Panc1 (cell line): Measurements from ENCODE around the gene PRR15. TPM values are rescaled to one million over a fixed set of nuclear protein-coding genes. Genes with fewer than 3 reads are reported as not detected.
A peak's percentile ranks its signal among the peaks of the same experiment; 100 is the strongest.

ENCODE experiments used
- ATAC-seq: fragments of 200-7000 bp; cut with Tn5 transposase; 2 replicates; pipeline ENCODE4 v1.9.1; 2020; ENCODE audit warnings: mild to moderate bottlenecking, moderate library complexity
- BruUV-seq: library from RNA; stranded (reverse); fragments of 400-500 nt; replicated peaks from 2 replicates; lab custom pipeline; 2021; lab: Mats Ljungman, UMichigan
- CTCF ChIA-PET: fragments of 300-600 bp; sonication (Branson Sonifier 250); formaldehyde crosslinking; loops from one replicate; lab custom pipeline; 2022; ENCODE audit warnings: antibody characterized with exemption; lab: Charles Lee
- POLR2A ChIA-PET: fragments of 300-600 bp; sonication (Branson Sonifier 250); formaldehyde crosslinking; loops from one replicate; lab custom pipeline; 2022; ENCODE audit warnings: antibody characterized with exemption; lab: Charles Lee
- DNase-seq: peaks from one replicate; pipeline ENCODE4 v3.0.0-alpha.2; 2010; ENCODE audit warnings: low read depth, low spot score
- H3K27ac ChIP-seq: 2 replicates; pipeline ENCODE4 v1.5.1; 2011; ENCODE audit warnings: mild to moderate bottlenecking, low read length, inconsistent platforms
- H3K27me3 ChIP-seq: fragments of 200-500 bp; sonication (Bioruptor generic); 2 replicates; pipeline ENCODE4 v1.6.0; 2014; ENCODE audit warnings: low read length, inconsistent platforms; ENCODE audit not compliant: control insufficient read depth, insufficient read depth
- H3K36me3 ChIP-seq: fragments of 200-500 bp; sonication (Bioruptor generic); 2 replicates; pipeline ENCODE4 v1.5.1; 2014; ENCODE audit warnings: inconsistent platforms, mild to moderate bottlenecking, low read length, moderate library complexity; ENCODE audit not compliant: control insufficient read depth, insufficient read depth
- H3K4me1 ChIP-seq: 2 replicates; pipeline ENCODE4 v1.5.1; 2011; ENCODE audit warnings: inconsistent platforms, mild to moderate bottlenecking, low read length, moderate library complexity; ENCODE audit not compliant: control insufficient read depth, insufficient read depth
- H3K4me3 ChIP-seq, 2 experiments: 2 replicates each; pipeline ENCODE4 v1.5.1; 2011 to 2012; ENCODE audit warnings: low read depth in 2 of 2, low read length in 2 of 2, mild to moderate bottlenecking in 2 of 2, inconsistent platforms in 1 of 2, moderate library complexity in 1 of 2
- H3K9me3 ChIP-seq: fragments of 200-500 bp; sonication (Bioruptor generic); 2 replicates; pipeline ENCODE4 v1.5.1; 2014; ENCODE audit warnings: low read depth, mild to moderate bottlenecking, inconsistent platforms, low read length, moderate library complexity; ENCODE audit not compliant: control insufficient read depth, insufficient read depth
- POLR2AphosphoS5 ChIP-seq: IDR thresholded peaks from 2 replicates; pipeline ENCODE4 v1.6.1; 2012; ENCODE audit warnings: mild to moderate bottlenecking, low read depth, low read length, moderate library complexity
- SIN3A ChIP-seq: IDR thresholded peaks from 2 replicates; pipeline ENCODE4 v1.6.1; 2012; ENCODE audit warnings: low read depth, mild to moderate bottlenecking, low read length, moderate library complexity, borderline replicate concordance; ENCODE audit not compliant: insufficient read depth
- TCF7L2 ChIP-seq: IDR thresholded peaks from 2 replicates; pipeline ENCODE4 v1.6.1; 2011; ENCODE audit warnings: mild to moderate bottlenecking, low read depth, low read length, inconsistent platforms
- in situ Hi-C: cut with HindIII; loops from 2 replicates; pipeline ENCODE4 v1.10.0; 2016; ENCODE audit warnings: low sequenced_read_pairs, low pct_unique_long_range_greater_than_20kb
- intact Hi-C: fragments of 100-400 bp; cut with micrococcal nuclease; formaldehyde crosslinking; loops from one replicate; pipeline ENCODE4 v1.10.0; 2022; ENCODE audit not compliant: unreplicated experiment
- total RNA-seq: library from RNA; stranded (reverse); gene quantifications from one replicate; pipeline ENCODE4 v1.2.1, GENCODE V29; 2021; ENCODE audit not compliant: unreplicated experiment
- TF ChIP-seq, protein P1 (sequence below), 2 experiments: IDR thresholded peaks; 2 replicates each; pipeline ENCODE4 v1.6.1; 2011 to 2012; ENCODE audit warnings: low read depth in 2 of 2, control low read depth in 1 of 2, low read length in 1 of 2, mild to moderate bottlenecking in 1 of 2, moderate library complexity in 1 of 2; ENCODE audit not compliant: insufficient read depth in 1 of 2
- TF ChIP-seq, protein P2 (sequence below): fragments of 450-650 bp; IDR thresholded peaks from 2 replicates; pipeline ENCODE4 v1.5.1; 2017; ENCODE audit warnings: mild to moderate bottlenecking

The PRR15 gene
- total RNA-seq, 1 experiment from 2014 or later = 0.23 TPM

DNA sequence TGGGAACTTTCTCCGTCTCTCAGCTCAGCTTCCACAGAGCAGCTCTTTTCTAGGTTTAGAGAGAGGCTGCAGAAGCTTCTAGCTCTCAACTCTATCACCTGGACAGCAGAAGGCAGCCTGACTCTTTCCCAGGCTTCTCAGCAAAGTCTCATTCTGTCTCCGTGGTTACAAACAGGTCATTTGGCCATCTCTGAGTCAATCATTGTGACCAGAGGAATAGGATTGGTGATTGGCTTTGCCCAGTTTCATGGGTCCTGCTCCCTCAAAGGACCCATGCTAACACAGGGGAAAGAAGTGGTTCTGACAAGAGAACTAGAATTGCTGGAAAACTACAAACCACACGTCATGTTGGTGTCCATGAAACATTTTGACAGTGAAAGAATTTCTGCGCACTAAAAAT is 43.6 kb downstream of the PRR15 start:
- H3K9me3 ChIP-seq = no peaks in the 10 kb centered on the region
- intact Hi-C loops = no loop called here
- no peaks in the 10 kb centered on the region for H3K36me3 ChIP-seq
- no peak overlapping the region for H3K4me3 ChIP-seq
- no peaks in the 10 kb centered on the region for H3K27me3 ChIP-seq
- no peaks in the 10 kb centered on the region for H3K4me1 ChIP-seq
- ATAC-seq (no peak), DNase-seq (no peak)
- POLR2A ChIA-PET = no interaction called here
- CTCF ChIA-PET = no interaction called here
- TF ChIP-seq TCF7L2 (no peak), POLR2AphosphoS5 (no peak)
- TF ChIP-seq, protein P1, sequence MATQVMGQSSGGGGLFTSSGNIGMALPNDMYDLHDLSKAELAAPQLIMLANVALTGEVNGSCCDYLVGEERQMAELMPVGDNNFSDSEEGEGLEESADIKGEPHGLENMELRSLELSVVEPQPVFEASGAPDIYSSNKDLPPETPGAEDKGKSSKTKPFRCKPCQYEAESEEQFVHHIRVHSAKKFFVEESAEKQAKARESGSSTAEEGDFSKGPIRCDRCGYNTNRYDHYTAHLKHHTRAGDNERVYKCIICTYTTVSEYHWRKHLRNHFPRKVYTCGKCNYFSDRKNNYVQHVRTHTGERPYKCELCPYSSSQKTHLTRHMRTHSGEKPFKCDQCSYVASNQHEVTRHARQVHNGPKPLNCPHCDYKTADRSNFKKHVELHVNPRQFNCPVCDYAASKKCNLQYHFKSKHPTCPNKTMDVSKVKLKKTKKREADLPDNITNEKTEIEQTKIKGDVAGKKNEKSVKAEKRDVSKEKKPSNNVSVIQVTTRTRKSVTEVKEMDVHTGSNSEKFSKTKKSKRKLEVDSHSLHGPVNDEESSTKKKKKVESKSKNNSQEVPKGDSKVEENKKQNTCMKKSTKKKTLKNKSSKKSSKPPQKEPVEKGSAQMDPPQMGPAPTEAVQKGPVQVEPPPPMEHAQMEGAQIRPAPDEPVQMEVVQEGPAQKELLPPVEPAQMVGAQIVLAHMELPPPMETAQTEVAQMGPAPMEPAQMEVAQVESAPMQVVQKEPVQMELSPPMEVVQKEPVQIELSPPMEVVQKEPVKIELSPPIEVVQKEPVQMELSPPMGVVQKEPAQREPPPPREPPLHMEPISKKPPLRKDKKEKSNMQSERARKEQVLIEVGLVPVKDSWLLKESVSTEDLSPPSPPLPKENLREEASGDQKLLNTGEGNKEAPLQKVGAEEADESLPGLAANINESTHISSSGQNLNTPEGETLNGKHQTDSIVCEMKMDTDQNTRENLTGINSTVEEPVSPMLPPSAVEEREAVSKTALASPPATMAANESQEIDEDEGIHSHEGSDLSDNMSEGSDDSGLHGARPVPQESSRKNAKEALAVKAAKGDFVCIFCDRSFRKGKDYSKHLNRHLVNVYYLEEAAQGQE (IDR thresholded peaks at IDR 0.05; ENCODE audit: insufficient read depth in 1 of 2, low read depth in 2 of 2, low read length in 1 of 2) = no peak
- no peak overlapping the region for H3K27ac ChIP-seq
- in situ Hi-C loops = no loop called here
- no TSS peak for BruUV-seq

DNA sequence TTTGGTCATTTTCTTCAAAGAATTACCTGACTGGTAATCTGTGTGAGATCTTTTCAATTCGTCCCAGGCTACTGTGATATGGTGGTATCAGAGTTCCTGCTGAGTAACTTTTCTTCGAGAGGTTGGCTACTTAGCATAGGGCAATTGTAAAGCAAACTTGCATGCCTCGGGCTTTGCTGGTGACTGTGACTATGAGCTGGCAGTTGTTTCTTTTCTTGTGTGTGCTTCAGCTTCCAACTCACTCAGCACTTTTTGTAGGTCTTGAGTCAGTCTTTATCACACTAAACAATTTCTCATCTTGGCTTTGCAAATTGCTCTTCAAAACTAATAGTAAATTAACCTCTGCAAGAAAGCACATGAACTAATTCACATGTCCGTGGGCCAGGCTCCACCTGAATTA is 44.3 kb downstream of the PRR15 start:
- BruUV-seq = no TSS peak
- intact Hi-C loops (no loop called here), in situ Hi-C loops (no loop called here)
- peak; percentile 56 for DNase-seq
- Histone ChIP-seq H3K9me3 (no peaks in the 10 kb centered on the region), H3K27me3 (no peaks in the 10 kb centered on the region), H3K4me1 (no peaks in the 10 kb centered on the region), H3K4me3 (no peak overlapping the region), H3K27ac (no peak overlapping the region), H3K36me3 (no peaks in the 10 kb centered on the region)
- TF ChIP-seq, protein P1 (IDR thresholded peaks at IDR 0.05; ENCODE audit: insufficient read depth in 1 of 2, low read depth in 2 of 2, low read length in 1 of 2) = no peak
- TF ChIP-seq, protein P2, sequence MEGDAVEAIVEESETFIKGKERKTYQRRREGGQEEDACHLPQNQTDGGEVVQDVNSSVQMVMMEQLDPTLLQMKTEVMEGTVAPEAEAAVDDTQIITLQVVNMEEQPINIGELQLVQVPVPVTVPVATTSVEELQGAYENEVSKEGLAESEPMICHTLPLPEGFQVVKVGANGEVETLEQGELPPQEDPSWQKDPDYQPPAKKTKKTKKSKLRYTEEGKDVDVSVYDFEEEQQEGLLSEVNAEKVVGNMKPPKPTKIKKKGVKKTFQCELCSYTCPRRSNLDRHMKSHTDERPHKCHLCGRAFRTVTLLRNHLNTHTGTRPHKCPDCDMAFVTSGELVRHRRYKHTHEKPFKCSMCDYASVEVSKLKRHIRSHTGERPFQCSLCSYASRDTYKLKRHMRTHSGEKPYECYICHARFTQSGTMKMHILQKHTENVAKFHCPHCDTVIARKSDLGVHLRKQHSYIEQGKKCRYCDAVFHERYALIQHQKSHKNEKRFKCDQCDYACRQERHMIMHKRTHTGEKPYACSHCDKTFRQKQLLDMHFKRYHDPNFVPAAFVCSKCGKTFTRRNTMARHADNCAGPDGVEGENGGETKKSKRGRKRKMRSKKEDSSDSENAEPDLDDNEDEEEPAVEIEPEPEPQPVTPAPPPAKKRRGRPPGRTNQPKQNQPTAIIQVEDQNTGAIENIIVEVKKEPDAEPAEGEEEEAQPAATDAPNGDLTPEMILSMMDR = no peak
- TF ChIP-seq TCF7L2 = no peak
- no peak for TF ChIP-seq SIN3A
- TF ChIP-seq POLR2AphosphoS5 = no peak
- CTCF ChIA-PET = interaction anchor here (0.7 to 0.8 kb wide), 2 partner anchors 199 to 407 kb away, joined by 3 read pairs; no protein-coding TSS in a partner anchor
- ATAC-seq = peak; percentile 46; the same call in 1 of the 2 replicates
- POLR2A ChIA-PET = no interaction called here
